ENCODE measurements around the gene INTS12. TPM values are rescaled to one million over a fixed set of nuclear protein-coding genes. Genes with fewer than 3 reads are reported as not detected.

The INTS12 gene
- total RNA-seq, 1 experiment from 2014 or later = 13.9 TPM

DNA sequence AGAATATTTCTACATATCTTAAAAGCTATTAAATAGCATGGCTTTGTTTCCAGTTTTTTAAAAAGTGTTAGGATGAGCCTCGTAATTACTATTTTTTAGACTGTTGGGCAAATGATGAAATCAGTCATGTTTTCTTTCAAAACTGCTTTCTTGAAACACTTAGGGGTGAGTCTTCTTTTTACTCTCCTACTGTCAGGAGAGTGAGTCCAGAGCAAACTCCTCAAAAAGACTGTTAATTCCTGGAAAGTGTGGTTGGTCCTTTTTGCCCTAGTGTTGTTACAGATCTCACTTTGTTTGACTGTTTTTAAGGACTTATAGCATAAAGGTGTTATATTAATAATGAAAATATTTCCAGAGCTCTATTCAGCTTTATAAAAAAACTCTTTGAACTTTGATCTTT lies 6.4 kb upstream of the INTS12 start:
- DNase-seq (ENCODE audit: low read depth, low spot score) (no peak), ATAC-seq (no peak)
- Histone ChIP-seq H3K4me1 (ENCODE audit: control insufficient read depth, insufficient read depth, low read length) (no peaks in the 10 kb centered on the region; the same call in 1 of the 2 replicates), H3K36me3 (ENCODE audit: control insufficient read depth, insufficient read depth, low read length) (no peaks in the 10 kb centered on the region), H3K4me3 (ENCODE audit: low read depth in 2 of 2, low read length in 2 of 2) (no peak overlapping the region), H3K27me3 (ENCODE audit: control insufficient read depth, insufficient read depth, low read length) (no peaks in the 10 kb centered on the region), H3K27ac (ENCODE audit: low read length) (no peak overlapping the region), H3K9me3 (ENCODE audit: control insufficient read depth, insufficient read depth, low read depth, low read length) (no peaks in the 10 kb centered on the region)
- CTCF ChIA-PET = interaction anchor here (0.8 kb wide), 1 partner anchor 241 kb away, joined by 3 read pairs; no protein-coding TSS in a partner anchor
- no TSS peak for BruUV-seq (replicated peaks)
- TF ChIP-seq SIN3A (IDR thresholded peaks at IDR 0.05; ENCODE audit: borderline replicate concordance, insufficient read depth, low read depth, low read length) = no peak
- TF ChIP-seq TCF7L2 (IDR thresholded peaks at IDR 0.05; ENCODE audit: low read depth, low read length) = no peak
- TF ChIP-seq, protein P1, sequence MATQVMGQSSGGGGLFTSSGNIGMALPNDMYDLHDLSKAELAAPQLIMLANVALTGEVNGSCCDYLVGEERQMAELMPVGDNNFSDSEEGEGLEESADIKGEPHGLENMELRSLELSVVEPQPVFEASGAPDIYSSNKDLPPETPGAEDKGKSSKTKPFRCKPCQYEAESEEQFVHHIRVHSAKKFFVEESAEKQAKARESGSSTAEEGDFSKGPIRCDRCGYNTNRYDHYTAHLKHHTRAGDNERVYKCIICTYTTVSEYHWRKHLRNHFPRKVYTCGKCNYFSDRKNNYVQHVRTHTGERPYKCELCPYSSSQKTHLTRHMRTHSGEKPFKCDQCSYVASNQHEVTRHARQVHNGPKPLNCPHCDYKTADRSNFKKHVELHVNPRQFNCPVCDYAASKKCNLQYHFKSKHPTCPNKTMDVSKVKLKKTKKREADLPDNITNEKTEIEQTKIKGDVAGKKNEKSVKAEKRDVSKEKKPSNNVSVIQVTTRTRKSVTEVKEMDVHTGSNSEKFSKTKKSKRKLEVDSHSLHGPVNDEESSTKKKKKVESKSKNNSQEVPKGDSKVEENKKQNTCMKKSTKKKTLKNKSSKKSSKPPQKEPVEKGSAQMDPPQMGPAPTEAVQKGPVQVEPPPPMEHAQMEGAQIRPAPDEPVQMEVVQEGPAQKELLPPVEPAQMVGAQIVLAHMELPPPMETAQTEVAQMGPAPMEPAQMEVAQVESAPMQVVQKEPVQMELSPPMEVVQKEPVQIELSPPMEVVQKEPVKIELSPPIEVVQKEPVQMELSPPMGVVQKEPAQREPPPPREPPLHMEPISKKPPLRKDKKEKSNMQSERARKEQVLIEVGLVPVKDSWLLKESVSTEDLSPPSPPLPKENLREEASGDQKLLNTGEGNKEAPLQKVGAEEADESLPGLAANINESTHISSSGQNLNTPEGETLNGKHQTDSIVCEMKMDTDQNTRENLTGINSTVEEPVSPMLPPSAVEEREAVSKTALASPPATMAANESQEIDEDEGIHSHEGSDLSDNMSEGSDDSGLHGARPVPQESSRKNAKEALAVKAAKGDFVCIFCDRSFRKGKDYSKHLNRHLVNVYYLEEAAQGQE (IDR thresholded peaks at IDR 0.05; ENCODE audit: insufficient read depth in 1 of 2, low read depth in 2 of 2, low read length in 1 of 2) = no peak
- TF ChIP-seq, protein P2, sequence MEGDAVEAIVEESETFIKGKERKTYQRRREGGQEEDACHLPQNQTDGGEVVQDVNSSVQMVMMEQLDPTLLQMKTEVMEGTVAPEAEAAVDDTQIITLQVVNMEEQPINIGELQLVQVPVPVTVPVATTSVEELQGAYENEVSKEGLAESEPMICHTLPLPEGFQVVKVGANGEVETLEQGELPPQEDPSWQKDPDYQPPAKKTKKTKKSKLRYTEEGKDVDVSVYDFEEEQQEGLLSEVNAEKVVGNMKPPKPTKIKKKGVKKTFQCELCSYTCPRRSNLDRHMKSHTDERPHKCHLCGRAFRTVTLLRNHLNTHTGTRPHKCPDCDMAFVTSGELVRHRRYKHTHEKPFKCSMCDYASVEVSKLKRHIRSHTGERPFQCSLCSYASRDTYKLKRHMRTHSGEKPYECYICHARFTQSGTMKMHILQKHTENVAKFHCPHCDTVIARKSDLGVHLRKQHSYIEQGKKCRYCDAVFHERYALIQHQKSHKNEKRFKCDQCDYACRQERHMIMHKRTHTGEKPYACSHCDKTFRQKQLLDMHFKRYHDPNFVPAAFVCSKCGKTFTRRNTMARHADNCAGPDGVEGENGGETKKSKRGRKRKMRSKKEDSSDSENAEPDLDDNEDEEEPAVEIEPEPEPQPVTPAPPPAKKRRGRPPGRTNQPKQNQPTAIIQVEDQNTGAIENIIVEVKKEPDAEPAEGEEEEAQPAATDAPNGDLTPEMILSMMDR (IDR thresholded peaks at IDR 0.05) = no peak
- no peak for TF ChIP-seq POLR2AphosphoS5 (IDR thresholded peaks at IDR 0.05; ENCODE audit: low read depth, low read length)
- intact Hi-C loops (cut with micrococcal nuclease; ENCODE audit: unreplicated experiment) = loop anchor here (5.0 kb wide), 1 partner anchor 193 kb away; no protein-coding TSS in a partner anchor
- POLR2A ChIA-PET = no interaction called here
- in situ Hi-C loops (cut with HindIII; ENCODE audit: low pct_unique_long_range_greater_than_20kb, low sequenced_read_pairs) = no loop called here

DNA sequence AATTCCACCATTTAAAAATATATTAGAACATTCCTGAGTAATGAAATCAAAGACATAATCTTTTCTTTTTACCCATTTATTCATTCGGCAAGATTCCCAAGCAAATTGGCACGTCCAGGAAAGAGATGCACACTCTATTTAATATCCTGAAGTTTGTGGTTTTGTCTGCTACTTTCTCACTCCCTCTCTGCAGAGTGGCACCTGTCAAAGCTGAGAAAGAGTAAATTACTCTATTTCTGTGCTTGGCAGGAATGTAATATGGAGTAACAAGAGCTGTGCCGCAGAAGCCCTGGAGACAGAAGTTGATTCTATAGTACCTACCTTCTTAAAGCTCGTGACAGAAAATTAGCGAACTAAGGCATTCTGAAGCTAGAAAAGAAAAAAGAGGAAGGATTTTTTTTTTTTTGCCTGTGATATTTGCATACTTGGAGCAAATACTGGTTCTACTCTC lies 5.6 kb upstream of the INTS12 start:
- H3K36me3 ChIP-seq (ENCODE audit: control insufficient read depth, insufficient read depth, low read length) = peaks cover 2% of the 10 kb centered on the region; the same call in 1 of the 2 replicates
- no peaks in the 10 kb centered on the region; the same call in 1 of the 2 replicates for H3K4me1 ChIP-seq (ENCODE audit: control insufficient read depth, insufficient read depth, low read length)
- ChIA-PET CTCF (interaction anchor here (0.7 kb wide), 1 partner anchor 188 kb away, joined by 4 read pairs; no protein-coding TSS in a partner anchor), POLR2A (interaction anchor here (0.6 kb wide), 1 partner anchor 522 kb away, joined by 3 read pairs; no protein-coding TSS in a partner anchor)
- no peaks in the 10 kb centered on the region for H3K9me3 ChIP-seq (ENCODE audit: control insufficient read depth, insufficient read depth, low read depth, low read length)
- intact Hi-C loops (cut with micrococcal nuclease; ENCODE audit: unreplicated experiment) (no loop called here), in situ Hi-C loops (cut with HindIII; ENCODE audit: low pct_unique_long_range_greater_than_20kb, low sequenced_read_pairs) (no loop called here)
- H3K27ac ChIP-seq (ENCODE audit: low read length) = peak overlapping the region; percentile 34; the same call in 1 of the 2 replicates
- H3K4me3 ChIP-seq (ENCODE audit: low read depth in 2 of 2, low read length in 2 of 2) = 0 out of 4 replicates have a peak overlapping the region, but pooled peaks of 1 of the 2 experiments have one; percentile 16
- BruUV-seq (replicated peaks) = no TSS peak
- DNase-seq (ENCODE audit: low read depth, low spot score) = no peak
- no peaks in the 10 kb centered on the region for H3K27me3 ChIP-seq (ENCODE audit: control insufficient read depth, insufficient read depth, low read length)
- no peak for TF ChIP-seq SIN3A (IDR thresholded peaks at IDR 0.05; ENCODE audit: borderline replicate concordance, insufficient read depth, low read depth, low read length)
- no peak for TF ChIP-seq POLR2AphosphoS5 (IDR thresholded peaks at IDR 0.05; ENCODE audit: low read depth, low read length)
- no peak for TF ChIP-seq TCF7L2 (IDR thresholded peaks at IDR 0.05; ENCODE audit: low read depth, low read length)
- TF ChIP-seq, protein P1 (IDR thresholded peaks at IDR 0.05; ENCODE audit: insufficient read depth in 1 of 2, low read depth in 2 of 2, low read length in 1 of 2) = no peak
- TF ChIP-seq, protein P2 (IDR thresholded peaks at IDR 0.05) = no peak
- ATAC-seq = no peak

Measured in Panc1 (cell line).